ENCODE measurements around the gene TRERF1.

TRERF1 gene

DNA sequence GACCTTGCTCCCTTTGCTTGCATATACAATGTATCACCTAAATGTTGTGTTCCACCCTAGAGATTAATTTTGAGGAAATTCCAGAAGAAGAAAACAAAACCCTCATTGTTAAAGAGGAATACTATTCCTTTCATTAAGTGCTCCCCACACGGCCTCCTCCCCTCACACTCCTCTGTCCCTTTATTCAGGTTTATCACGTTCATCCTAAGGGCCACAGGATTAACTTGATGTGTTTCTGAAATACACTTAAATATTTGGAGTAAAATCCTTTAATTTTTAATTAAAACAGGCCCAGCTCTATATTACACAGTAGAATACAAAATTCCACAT is 144.6 kb downstream of the TRERF1 start:
- no peak for DNase-seq (ENCODE audit: low read depth in 3 of 3)

- DNase-seq (ENCODE audit: low read depth in 3 of 3) = no peak
These were observed 145.1 kb downstream of the TRERF1 start for GRCh38 chr6:42306439-42307140.

DNA sequence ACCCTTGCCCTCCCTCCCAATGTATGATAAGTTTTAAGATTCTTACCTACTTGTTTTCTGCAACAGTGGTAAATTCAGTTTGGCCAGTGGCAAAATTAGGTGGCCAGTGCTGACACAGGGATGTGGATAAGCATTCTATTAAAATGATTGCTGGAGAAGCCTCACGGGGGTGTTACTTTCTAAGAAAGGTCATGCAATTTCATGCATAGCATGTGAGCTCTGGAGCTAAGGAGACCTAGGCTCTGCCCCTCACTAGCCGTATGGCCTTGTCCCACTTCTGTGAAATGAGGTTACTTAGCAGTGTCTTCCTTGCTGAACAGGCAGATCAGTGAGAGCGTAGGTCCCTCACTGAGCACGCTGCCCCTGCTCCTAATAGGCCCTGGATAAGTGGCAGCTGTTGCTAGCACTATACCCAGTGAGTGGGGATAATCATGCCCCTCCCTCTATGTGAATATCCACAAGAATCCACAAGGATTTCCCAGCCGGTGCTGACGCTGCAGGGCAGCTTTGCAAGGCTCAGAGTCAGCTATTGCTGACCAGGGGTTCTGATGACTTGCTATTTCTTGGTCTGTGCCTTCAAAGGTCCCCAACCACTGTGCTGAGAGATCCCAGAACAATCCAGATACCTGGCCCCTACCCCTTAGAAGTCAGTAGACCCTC is 147.5 kb downstream of the TRERF1 start:
- DNase-seq (ENCODE audit: low read depth in 3 of 3) = no peak

DNA sequence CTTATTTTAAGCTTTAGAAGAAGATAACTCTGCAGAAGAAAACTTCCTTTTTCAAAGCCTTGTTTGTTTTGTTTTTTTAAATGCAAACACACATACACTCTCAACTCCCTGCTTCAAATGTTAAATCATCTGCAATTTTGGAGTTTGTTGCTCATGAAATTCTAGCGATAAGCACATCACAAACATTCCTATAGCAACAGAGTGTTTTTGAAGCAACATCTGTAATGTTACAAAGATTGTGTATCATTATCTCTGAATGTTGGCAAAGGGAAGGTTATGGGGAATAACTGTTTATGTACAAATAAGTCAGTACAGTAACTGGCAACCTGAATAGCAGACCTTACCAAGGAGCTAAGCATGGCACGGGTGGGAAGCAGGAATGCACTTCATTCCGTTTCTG is 149.3 kb downstream of the TRERF1 start:
- no peak for DNase-seq (ENCODE audit: low read depth in 3 of 3)

DNA sequence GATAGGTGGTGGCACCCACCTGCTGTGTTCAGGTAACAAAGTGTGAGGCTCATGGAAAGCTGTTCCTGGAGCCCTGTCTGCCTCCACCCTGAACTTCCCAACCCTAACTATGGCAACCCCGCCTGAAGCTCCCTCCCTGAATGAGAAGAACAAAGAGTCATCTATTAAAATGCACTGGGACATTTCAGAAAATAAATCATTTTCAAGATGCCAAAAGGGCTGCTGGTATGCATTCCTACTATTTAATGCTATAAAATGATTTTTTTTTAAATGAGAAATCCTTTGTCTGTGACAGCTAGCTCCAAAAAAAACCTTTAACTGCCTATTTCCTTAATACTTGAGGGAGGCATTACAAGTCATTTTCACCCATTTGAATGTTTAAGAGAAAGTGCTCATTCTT is 149.7 kb downstream of the TRERF1 start:
- no peak for DNase-seq (ENCODE audit: low read depth in 3 of 3)

DNA sequence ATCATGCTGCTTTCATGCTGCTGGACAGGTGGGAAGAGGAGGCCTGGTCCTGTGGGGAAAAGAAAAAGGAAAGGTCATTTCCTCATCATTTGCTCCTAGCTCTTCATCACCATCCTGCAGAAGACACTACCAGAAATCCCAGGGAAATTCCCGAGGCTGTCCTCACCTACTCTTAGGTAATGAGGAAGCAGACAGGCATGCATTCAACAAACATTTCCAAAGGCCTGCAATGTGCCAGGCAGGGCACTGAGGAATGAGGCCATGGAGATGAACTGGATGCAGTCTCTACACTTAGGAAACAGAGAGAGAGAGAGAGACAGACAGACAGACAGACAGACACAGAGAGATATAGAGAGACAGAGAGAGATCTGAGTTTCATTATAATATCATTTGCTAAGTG is 151.0 kb downstream of the TRERF1 start:
- no peak for DNase-seq (ENCODE audit: low read depth in 3 of 3)

DNA sequence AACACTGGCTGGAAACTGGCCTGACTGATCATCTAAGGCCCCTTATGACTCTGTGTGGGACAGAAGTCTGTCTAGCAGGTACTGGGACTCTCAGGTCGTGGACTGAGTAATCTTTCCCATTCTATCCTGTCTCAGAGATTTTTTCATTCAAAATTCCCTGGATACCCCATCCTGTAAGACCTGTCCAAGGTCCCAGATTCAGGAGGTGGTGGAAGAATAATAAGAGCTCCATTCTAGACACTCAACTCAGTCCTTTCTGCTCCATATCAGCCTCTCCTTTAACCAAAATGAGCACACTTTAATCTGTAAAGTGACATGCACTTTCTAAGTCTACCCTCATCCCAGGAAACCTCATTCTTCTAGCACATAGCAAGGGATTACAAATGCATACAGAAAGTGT is 151.5 kb downstream of the TRERF1 start:
- no peak for DNase-seq (ENCODE audit: low read depth in 3 of 3)

GRCh38 chr6:42297661-42298060 is 154.1 kb downstream of the TRERF1 start:
- no peak for DNase-seq (ENCODE audit: low read depth in 3 of 3)

DNA sequence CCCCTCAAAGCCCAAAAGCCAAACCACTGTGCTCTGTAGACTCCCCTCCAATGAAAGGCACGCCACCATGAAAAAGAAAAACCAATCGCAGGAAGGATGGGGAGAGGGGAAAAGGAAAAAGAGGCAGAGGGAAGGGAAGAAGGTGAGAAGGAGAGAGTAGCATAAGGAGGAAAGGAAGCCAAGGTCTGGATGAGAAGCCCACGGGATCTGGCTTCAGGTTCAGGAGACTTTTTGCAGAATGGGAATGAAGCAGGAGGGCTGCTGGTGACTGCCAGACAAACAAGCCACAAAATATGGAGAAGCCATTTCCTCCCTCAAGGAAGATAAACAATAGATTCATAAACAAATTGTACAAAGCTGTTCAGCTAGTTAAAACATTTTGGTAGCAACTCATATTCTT is 155.1 kb downstream of the TRERF1 start:
- no peak for DNase-seq (ENCODE audit: low read depth in 3 of 3)

GRCh38 chr6:42295677-42296076 is 156.0 kb downstream of the TRERF1 start:
- no peak for DNase-seq (ENCODE audit: low read depth in 3 of 3)

- no peak for DNase-seq (ENCODE audit: low read depth in 3 of 3)
These were observed 156.5 kb downstream of the TRERF1 start for GRCh38 chr6:42295181-42295580.

GRCh38 chr6:42294759-42295158 is 157.0 kb downstream of the TRERF1 start:
- no peak for DNase-seq (ENCODE audit: low read depth in 3 of 3)

- no peak for DNase-seq (ENCODE audit: low read depth in 3 of 3)
These were observed 158.2 kb downstream of the TRERF1 start for GRCh38 chr6:42293386-42293977.

GRCh38 chr6:42292004-42292740 is 159.6 kb downstream of the TRERF1 start:
- no peak for DNase-seq (ENCODE audit: low read depth in 3 of 3)

- no peak for DNase-seq (ENCODE audit: low read depth in 3 of 3)
These were observed 164.0 kb downstream of the TRERF1 start for GRCh38 chr6:42287756-42288155.

- DNase-seq (ENCODE audit: low read depth in 3 of 3) = no peak
These were observed 170.2 kb downstream of the TRERF1 start for GRCh38 chr6:42281570-42281969.

- DNase-seq (ENCODE audit: low read depth in 3 of 3) = no peak
These were observed 170.7 kb downstream of the TRERF1 start for GRCh38 chr6:42280966-42281533.

DNA sequence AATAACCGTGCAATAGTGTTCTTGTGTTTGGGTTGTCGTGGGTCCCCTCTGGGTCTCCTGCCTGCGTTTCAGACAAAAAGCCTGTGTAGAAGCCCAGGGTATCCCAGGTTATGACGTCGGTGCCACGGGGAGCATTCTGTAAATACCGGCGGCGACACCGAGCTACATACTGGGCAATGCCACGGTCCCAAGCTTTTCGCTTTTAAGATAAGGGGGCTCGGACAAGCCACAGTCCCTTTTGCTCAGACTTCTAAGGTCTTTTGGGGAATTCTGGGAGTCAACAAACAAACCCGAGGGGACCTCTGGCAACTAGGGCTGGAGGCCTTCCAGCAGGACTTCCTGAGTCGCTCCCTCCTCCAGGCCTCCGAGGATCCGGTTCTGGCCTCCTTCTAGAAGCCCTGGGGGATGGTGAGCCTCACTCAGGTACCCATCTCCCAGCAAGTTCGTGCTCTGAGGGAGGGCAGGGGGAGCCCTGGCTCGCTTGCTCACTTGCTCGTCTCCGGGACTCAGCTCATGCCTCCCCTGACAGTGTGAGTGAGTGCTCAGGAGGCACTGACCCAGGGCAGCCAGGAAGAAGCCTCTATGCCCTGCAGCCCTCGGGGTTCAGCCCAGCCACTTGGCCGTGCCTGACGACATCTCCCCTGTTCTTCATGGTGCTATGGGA is 171.6 kb downstream of the TRERF1 start:
- DNase-seq (ENCODE audit: low read depth in 3 of 3) = no peak

- DNase-seq (ENCODE audit: low read depth in 3 of 3) = no peak
These were observed 172.5 kb downstream of the TRERF1 start for GRCh38 chr6:42279144-42279781.

- no peak for DNase-seq (ENCODE audit: low read depth in 3 of 3)
These were observed 173.4 kb downstream of the TRERF1 start for GRCh38 chr6:42278131-42278853.

Measured in stimulated activated CD4-positive, alpha-beta T cell treated with anti-CD3 and anti-CD28 coated beads, TNF-alpha, amount 100 ng/mL, for 4 hours (primary cell).